HCT116 (cell line): ENCODE results near the gene GPR108. TPM values are rescaled to one million over a fixed set of nuclear protein-coding genes. Genes with fewer than 3 reads are reported as not detected.
"Not testable (repeated sequence)": the region's sequence is repeated elsewhere in the genome, so short reads cannot be mapped to it uniquely, and the experiment has no call there.

Source experiments
- ATAC-seq: fragments of 200-7000 bp; cut with Tn5 transposase; 2 replicates; pipeline ENCODE4 v1.9.1; 2020; ENCODE audit warnings: mild to moderate bottlenecking, moderate library complexity
- BruUV-seq: library from RNA; stranded (reverse); fragments of 400-500 nt; replicated peaks from 2 replicates; lab custom pipeline; 2021; lab: Mats Ljungman, UMichigan
- CTCF ChIA-PET: fragments of 300-600 bp; sonication (Branson Sonifier 250); formaldehyde crosslinking; loops from one replicate; lab custom pipeline; 2021; ENCODE audit warnings: antibody characterized with exemption; lab: Charles Lee
- POLR2A ChIA-PET: fragments of 300-600, 350-600 bp; sonication (Branson Sonifier 250); formaldehyde crosslinking; loops from one replicate; lab custom pipeline; 2021; ENCODE audit warnings: antibody characterized with exemption; lab: Charles Lee
- RAD21 ChIA-PET, 2 experiments: fragments of 300-600 bp; sonication (Branson Sonifier 250); formaldehyde crosslinking; loops; one replicate each; lab custom pipeline; 2023; ENCODE audit warnings: low total read pairs in 2 of 2; ENCODE audit not compliant: uncharacterized antibody in 2 of 2, unreplicated experiment in 2 of 2, low non-redundant PET in 1 of 2; lab: Charles Lee
- DNase-seq: peaks from one replicate; pipeline ENCODE4 v3.0.0-alpha.2; 2010; ENCODE audit warnings: low read depth, low spot score
- H2AFZ ChIP-seq: fragments of 200-600 bp; shearing (Covaris generic), sonication (generic); 2 replicates; pipeline ENCODE4 v1.6.1; 2017; ENCODE audit warnings: low read depth, mixed run types, mixed read lengths, antibody characterized with exemption, low read length; ENCODE audit not compliant: poor library complexity, severe bottlenecking
- H3K27ac ChIP-seq: 2 replicates; pipeline ENCODE4 v1.5.1; 2012; ENCODE audit warnings: low read depth, low read length
- H3K27me3 ChIP-seq: fragments of 200-600 bp; sonication (generic); 2 replicates; pipeline ENCODE4 v1.6.1; 2016; ENCODE audit warnings: mixed run types, low read length, mixed read lengths; ENCODE audit not compliant: insufficient read depth
- H3K36me3 ChIP-seq, 2 experiments: fragments of 200-500 bp in 1 of 2; fragments of 200-600 bp in 1 of 2; sonication (Bioruptor generic) in 1 of 2; sonication (generic) in 1 of 2; 2 replicates each; pipeline versions ENCODE4 v1.5.1 to v1.6.1; 2014 to 2016; ENCODE audit warnings: low read length in 2 of 2, inconsistent platforms in 1 of 2, mixed read lengths in 1 of 2, mixed run types in 1 of 2; ENCODE audit not compliant: insufficient read depth in 2 of 2, control insufficient read depth in 1 of 2
- H3K4me1 ChIP-seq, 2 experiments: fragments of 200-600 bp in 1 of 2; sonication (generic) in 1 of 2; 2 replicates each; pipeline versions ENCODE4 v1.5.1 to v1.6.1; 2012 to 2017; ENCODE audit warnings: low read length in 2 of 2, inconsistent platforms in 1 of 2, mild to moderate bottlenecking in 1 of 2, mixed read lengths in 1 of 2, mixed run types in 1 of 2, moderate library complexity in 1 of 2; ENCODE audit not compliant: insufficient read depth in 2 of 2, control insufficient read depth in 1 of 2
- H3K4me2 ChIP-seq: fragments of 200-600 bp; sonication (generic); 2 replicates; pipeline ENCODE4 v1.6.1; 2017; ENCODE audit warnings: mixed run types, low read length, mixed read lengths
- H3K4me3 ChIP-seq, 2 experiments: fragments of 200-600 bp in 1 of 2; sonication (generic) in 1 of 2; replicated peaks in 1 of 2; 2 replicates each; pipeline ENCODE4 v1.5.1; 2011 to 2016; ENCODE audit warnings: low read length in 2 of 2, control low read depth in 1 of 2, low read depth in 1 of 2, mild to moderate bottlenecking in 1 of 2, mixed read lengths in 1 of 2, mixed run types in 1 of 2
- H3K79me2 ChIP-seq: fragments of 200-600 bp; sonication (generic); 2 replicates; pipeline ENCODE4 v1.6.1; 2017; ENCODE audit warnings: mild to moderate bottlenecking, mixed run types, low read length, moderate library complexity, mixed read lengths; ENCODE audit not compliant: insufficient read depth
- H3K9ac ChIP-seq: fragments of 200-600 bp; sonication (generic); 2 replicates; pipeline ENCODE4 v1.6.1; 2016; ENCODE audit warnings: low read length, mixed read lengths
- H3K9me2 ChIP-seq: fragments of 200-600 bp; sonication (generic), shearing (Covaris generic); 2 replicates; pipeline ENCODE4 v1.6.1; 2017; ENCODE audit warnings: mixed run types, mild to moderate bottlenecking, moderate library complexity; ENCODE audit not compliant: insufficient read depth
- H3K9me3 ChIP-seq, 2 experiments: fragments of 200-500 bp in 1 of 2; fragments of 200-600 bp in 1 of 2; sonication (Bioruptor generic) in 1 of 2; sonication (generic) in 1 of 2; 2 replicates each; pipeline ENCODE4 v1.6.1; 2014 to 2017; ENCODE audit warnings: low read length in 2 of 2, mixed read lengths in 2 of 2, inconsistent platforms in 1 of 2, low read depth in 1 of 2, mild to moderate bottlenecking in 1 of 2, mixed run types in 1 of 2, moderate library complexity in 1 of 2; ENCODE audit not compliant: control insufficient read depth in 1 of 2, insufficient read depth in 1 of 2
- H4K20me1 ChIP-seq: fragments of 200-600 bp; sonication (generic), shearing (Covaris generic); 2 replicates; pipeline ENCODE4 v1.6.1; 2017; ENCODE audit warnings: mixed run types, mild to moderate bottlenecking, moderate library complexity; ENCODE audit not compliant: insufficient read depth
- CBX3 ChIP-seq: IDR thresholded peaks from 2 replicates; pipeline ENCODE4 v1.6.1; 2012; ENCODE audit warnings: low read depth
- EZH2phosphoT487 ChIP-seq: fragments of 200-600 bp; IDR thresholded peaks from 2 replicates; pipeline ENCODE4 v1.6.1; 2018; ENCODE audit warnings: antibody characterized with exemption, borderline replicate concordance
- FOSL1 ChIP-seq: IDR thresholded peaks from 2 replicates; pipeline ENCODE4 v1.6.1; 2012; ENCODE audit warnings: low read depth
- POLR2A ChIP-seq: IDR thresholded peaks from 2 replicates; pipeline ENCODE4 v1.7.0; 2011; ENCODE audit warnings: borderline replicate concordance; ENCODE audit not compliant: insufficient read depth, insufficient read length; ENCODE audit errors: extremely low read depth
- SIN3A ChIP-seq: IDR thresholded peaks from 2 replicates; pipeline ENCODE4 v1.6.1; 2012; ENCODE audit warnings: low read depth
- SP1 ChIP-seq: IDR thresholded peaks from 2 replicates; pipeline ENCODE4 v1.6.1; 2012; ENCODE audit warnings: low read depth
- TCF7L2 ChIP-seq: IDR thresholded peaks from 2 replicates; pipeline ENCODE4 v1.7.0; 2011; ENCODE audit warnings: borderline replicate concordance, inconsistent platforms; ENCODE audit not compliant: insufficient read depth, insufficient read length; ENCODE audit errors: extremely low read depth
- intact Hi-C: fragments of 100-400 bp; cut with micrococcal nuclease; formaldehyde crosslinking; loops from 2 replicates; pipeline ENCODE4 v1.10.0; 2022
- total RNA-seq: library from RNA; stranded (reverse); gene quantifications from one replicate; pipeline ENCODE4 v1.2.1, GENCODE V29; 2021; ENCODE audit not compliant: unreplicated experiment

GPR108 gene
- total RNA-seq, 1 experiment from 2014 or later: 75.0 TPM

DNA sequence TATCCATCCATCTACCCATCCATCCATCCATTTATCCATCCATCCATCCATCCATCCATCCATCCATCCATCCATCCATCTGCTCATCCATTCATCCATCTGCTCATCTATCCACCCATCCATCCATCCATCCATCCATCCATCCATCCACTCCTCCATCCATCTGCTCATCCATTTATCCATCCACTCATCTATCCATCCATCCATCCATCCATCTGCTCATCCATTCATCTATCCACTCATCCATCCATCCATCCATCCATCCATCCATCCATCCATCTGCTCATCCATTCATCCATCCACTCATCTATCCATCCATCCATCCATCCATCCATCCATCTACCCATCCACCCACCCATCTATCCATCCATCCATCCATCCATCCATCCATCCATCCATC is 38.7 kb upstream of the GPR108 start:
- H3K9me3 ChIP-seq, H3K4me2 ChIP-seq, H3K27me3 ChIP-seq, H3K4me3 ChIP-seq, DNase-seq, CTCF ChIA-PET, H3K27ac ChIP-seq, H4K20me1 ChIP-seq, H3K9ac ChIP-seq, intact Hi-C loops, H3K79me2 ChIP-seq, H3K4me1 ChIP-seq, ATAC-seq, H2AFZ ChIP-seq, BruUV-seq, POLR2A ChIA-PET, RAD21 ChIA-PET, H3K9me2 ChIP-seq, H3K36me3 ChIP-seq: not testable (repeated sequence)

DNA sequence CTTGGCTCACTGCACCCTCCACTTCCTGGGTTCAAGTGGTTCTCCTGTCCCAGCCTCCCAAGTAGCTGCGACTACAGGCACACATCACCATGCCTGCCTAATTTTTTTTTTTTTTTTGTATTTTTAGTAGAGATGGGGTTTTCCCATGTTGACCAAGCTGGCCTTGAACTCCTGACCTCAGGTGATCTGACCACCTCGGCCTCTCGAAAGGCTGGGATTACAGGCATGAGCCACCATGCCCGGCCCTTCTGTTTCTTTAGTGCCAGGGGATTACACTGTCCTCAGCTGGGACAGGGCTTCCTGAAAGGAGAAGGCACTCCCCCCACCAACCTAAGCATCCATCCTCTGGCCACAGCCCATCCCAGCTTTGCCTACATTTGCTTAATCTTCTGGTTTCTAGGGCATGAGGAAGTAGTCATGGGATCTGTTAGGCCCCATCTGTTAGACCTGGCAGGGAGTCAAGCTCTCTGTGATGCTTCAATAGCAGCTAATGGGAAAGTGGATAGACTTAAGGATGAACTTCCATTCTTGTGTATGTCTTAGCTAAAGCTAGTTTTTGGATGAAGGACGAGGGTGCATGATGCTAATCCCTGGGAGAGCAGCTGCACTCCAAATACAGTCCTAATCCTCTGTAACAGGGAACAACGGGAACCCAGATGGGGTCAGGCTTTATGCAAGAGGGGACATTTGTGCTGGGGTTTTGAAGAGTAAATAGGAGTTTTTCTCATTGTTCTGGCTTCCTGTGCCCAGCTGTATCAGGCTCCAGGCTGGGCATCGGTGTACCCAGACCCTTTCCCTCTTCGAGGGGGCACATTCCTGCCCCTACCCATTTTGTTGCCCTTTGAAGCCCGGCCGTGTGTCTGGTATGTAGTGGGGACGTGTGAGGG is 37.7 kb upstream of the GPR108 start:
- intact Hi-C loops: no loop called here
- H3K9ac ChIP-seq: no peak overlapping the region
- DNase-seq: no peak
- RAD21 ChIA-PET: no interaction called here
- no peaks in the 10 kb centered on the region; a peak in 1 of 4 replicates for H3K4me1 ChIP-seq
- no peak for ATAC-seq
- H3K4me3 ChIP-seq: no peak overlapping the region
- H3K27ac ChIP-seq: no peak overlapping the region
- no peaks in the 10 kb centered on the region for H3K36me3 ChIP-seq
- H3K9me3 ChIP-seq: no peaks in the 10 kb centered on the region
- no peaks in the 10 kb centered on the region for H3K27me3 ChIP-seq
- no TSS peak for BruUV-seq
- no peaks in the 10 kb centered on the region for H4K20me1 ChIP-seq
- CTCF ChIA-PET: no interaction called here
- H3K79me2 ChIP-seq: no peaks in the 10 kb centered on the region
- POLR2A ChIA-PET: no interaction called here
- no peak overlapping the region for H3K4me2 ChIP-seq
- H3K9me2 ChIP-seq: no peaks in the 10 kb centered on the region
- TF ChIP-seq POLR2A (no peak), EZH2phosphoT487 (no peak), CBX3 (no peak), SP1 (no peak), FOSL1 (no peak), TCF7L2 (no peak), SIN3A (no peak)
- no peak overlapping the region for H2AFZ ChIP-seq
